ENCODE measurements around the gene TIPRL. TPM values are rescaled to one million over a fixed set of nuclear protein-coding genes. Genes with fewer than 3 reads are reported as not detected.
"Not testable (repeated sequence)": the region's sequence is repeated elsewhere in the genome, so short reads cannot be mapped to it uniquely, and the experiment has no call there.

The TIPRL gene
- total RNA-seq, 2 experiments from 2014 or later, result 51.1 to 54.2 TPM

DNA sequence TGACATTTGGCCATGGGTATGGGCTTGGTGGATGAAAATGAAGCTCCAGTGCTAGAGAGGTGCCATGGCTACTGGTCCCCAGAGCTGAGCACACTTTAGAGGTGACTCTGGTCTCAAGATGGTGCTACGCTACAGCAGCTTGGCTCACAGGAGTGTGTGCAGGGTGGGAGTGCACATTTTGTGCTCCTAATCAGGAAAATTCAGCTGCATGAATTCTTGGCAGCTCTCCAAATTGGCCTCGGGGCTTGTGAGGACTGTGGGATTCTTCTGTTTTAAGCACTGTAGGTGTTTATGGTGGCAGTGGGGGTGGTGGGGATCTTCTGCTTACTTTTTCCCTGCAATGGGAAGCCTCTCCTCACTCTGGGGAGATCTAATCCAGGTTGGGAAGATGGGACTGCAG, 17.3 kb upstream of the TIPRL start:
- POLR2A ChIA-PET, result no interaction called here
- intact Hi-C loops (cut with micrococcal nuclease), result no loop called here
- no peak overlapping the region for H3K4me3 Mint-ChIP-seq
- peaks cover 12% of the 10 kb centered on the region for H3K36me3 Mint-ChIP-seq
- peaks cover 36% of the 10 kb centered on the region for H3K9me3 Mint-ChIP-seq
- H3K27me3 Mint-ChIP-seq, result peaks cover 14% of the 10 kb centered on the region
- DNase-seq, result no peak
- CTCF ChIA-PET, result interaction anchor here (1.0 to 1.4 kb wide), 4 partner anchors 10 to 74 kb away, joined by 3 to 4 read pairs (median 3); no protein-coding TSS in a partner anchor
- H3K4me1 Mint-ChIP-seq (ENCODE audit: low read depth), result no peaks in the 10 kb centered on the region
- H3K27ac Mint-ChIP-seq, result no peak overlapping the region

- Mint-ChIP-seq H3K4me1 (ENCODE audit: low read depth) (no peaks in the 10 kb centered on the region), H3K36me3 (peaks cover 8% of the 10 kb centered on the region), H3K9me3 (peaks cover 19% of the 10 kb centered on the region), H3K27ac (no peak overlapping the region), H3K27me3 (peaks cover 12% of the 10 kb centered on the region), H3K4me3 (no peak overlapping the region)
- CTCF ChIA-PET, result interaction anchor here (0.9 kb wide), 1 partner anchor 18 kb away, joined by 5 read pairs; no protein-coding TSS in a partner anchor
- DNase-seq, result no peak
- POLR2A ChIA-PET, result no interaction called here
- intact Hi-C loops (cut with micrococcal nuclease), result no loop called here
These were observed 15.1 kb upstream of the TIPRL start for GRCh38 chr1:168163670-168164069.

DNA sequence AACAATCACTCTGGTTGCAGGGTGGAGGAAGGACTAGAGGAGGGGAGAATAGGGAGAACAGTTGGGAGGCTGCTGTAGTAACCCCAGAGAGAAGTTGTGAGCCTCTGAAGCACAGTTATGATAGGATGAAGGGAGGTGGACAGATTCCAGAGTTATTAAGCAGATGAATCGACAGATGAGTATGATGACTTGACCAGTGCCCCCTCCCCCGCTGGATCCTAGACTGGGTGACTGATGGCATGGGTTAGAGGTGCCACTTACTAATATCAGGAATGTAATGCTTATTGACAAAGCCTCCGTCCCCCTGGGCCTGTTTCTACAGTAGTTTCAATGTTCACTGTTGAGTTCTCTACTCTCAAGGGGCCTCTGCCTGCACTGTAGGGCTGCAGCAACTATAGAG, 14.0 kb upstream of the TIPRL start:
- intact Hi-C loops (cut with micrococcal nuclease), result no loop called here
- H3K4me1 Mint-ChIP-seq (ENCODE audit: low read depth), result no peaks in the 10 kb centered on the region
- H3K4me3 Mint-ChIP-seq, result no peak overlapping the region
- H3K9me3 Mint-ChIP-seq, result peaks cover 14% of the 10 kb centered on the region
- POLR2A ChIA-PET, result no interaction called here
- CTCF ChIA-PET, result no interaction called here
- peaks cover 9% of the 10 kb centered on the region for H3K27me3 Mint-ChIP-seq
- DNase-seq, result no peak
- no peak overlapping the region for H3K27ac Mint-ChIP-seq
- peaks cover 3% of the 10 kb centered on the region for H3K36me3 Mint-ChIP-seq

GRCh38 chr1:168167806-168168205, 11.0 kb upstream of the TIPRL start:
- peaks cover 1% of the 10 kb centered on the region for H3K27me3 Mint-ChIP-seq
- intact Hi-C loops (cut with micrococcal nuclease), result no loop called here
- no peak overlapping the region for H3K4me3 Mint-ChIP-seq
- ChIA-PET CTCF (interaction anchor here (0.8 to 1.9 kb wide), 3 partner anchors 22 to 82 kb away, joined by 3 to 5 read pairs (median 4); no protein-coding TSS in a partner anchor), POLR2A (no interaction called here)
- no peaks in the 10 kb centered on the region for H3K9me3 Mint-ChIP-seq
- H3K27ac Mint-ChIP-seq, result no peak overlapping the region
- H3K4me1 Mint-ChIP-seq (ENCODE audit: low read depth), result no peaks in the 10 kb centered on the region
- DNase-seq, result no peak
- no peaks in the 10 kb centered on the region for H3K36me3 Mint-ChIP-seq

DNA sequence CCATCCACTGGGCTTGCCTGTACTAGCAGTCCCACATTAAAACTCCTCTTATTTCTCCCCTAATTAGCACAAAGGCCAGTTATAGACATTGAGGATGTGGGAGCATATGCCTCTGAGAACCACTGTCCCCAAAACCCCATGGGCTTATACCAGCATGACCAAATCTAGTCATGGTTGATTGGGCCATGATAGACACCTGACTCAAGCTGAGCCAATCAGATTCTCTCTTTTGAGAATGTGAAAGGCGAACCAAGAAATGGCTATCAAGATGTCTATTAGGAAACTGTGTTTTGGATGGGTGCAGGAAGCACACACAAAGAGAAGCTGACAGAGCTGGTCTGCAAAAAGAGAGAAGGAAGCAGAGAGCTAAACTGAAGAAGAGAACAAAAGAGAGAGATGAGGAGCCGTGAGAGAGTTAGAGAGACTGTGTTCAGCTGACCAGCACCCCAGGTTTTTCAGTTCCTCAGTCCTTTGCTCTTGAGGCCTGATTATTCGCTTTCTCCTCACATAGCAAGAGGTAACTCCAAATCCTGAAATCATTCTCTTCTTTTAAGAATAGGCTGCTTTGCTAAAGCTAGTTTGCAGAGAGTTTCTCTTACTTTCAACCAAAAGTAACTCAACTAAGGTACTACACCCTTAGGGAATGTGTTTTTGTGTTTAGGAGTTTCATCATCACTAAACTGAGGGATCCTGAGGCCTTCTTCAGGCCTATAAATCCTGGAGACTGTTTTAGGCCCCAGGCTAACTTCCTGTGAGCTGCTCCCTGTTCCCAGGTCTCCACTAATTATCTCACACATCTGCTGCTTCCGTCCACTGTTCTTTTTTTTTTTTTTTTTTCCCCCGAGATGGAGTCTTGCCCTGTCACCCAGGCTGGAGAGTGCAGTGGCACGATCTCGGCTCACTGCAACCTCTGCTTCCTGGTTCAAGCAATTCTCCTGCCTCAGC, 7.9 kb upstream of the TIPRL start:
- ChIA-PET CTCF (interaction anchor here (1.5 kb wide), 1 partner anchor 9 kb away, joined by 4 read pairs; no protein-coding TSS in a partner anchor), POLR2A (no interaction called here)
- H3K4me1 Mint-ChIP-seq (ENCODE audit: low read depth), result no peaks in the 10 kb centered on the region
- intact Hi-C loops (cut with micrococcal nuclease), result no loop called here
- peaks cover 2% of the 10 kb centered on the region for H3K27me3 Mint-ChIP-seq
- no peak for DNase-seq
- no peaks in the 10 kb centered on the region for H3K36me3 Mint-ChIP-seq
- no peak overlapping the region for H3K4me3 Mint-ChIP-seq
- H3K27ac Mint-ChIP-seq, result no peak overlapping the region
- H3K9me3 Mint-ChIP-seq, result no peaks in the 10 kb centered on the region

DNA sequence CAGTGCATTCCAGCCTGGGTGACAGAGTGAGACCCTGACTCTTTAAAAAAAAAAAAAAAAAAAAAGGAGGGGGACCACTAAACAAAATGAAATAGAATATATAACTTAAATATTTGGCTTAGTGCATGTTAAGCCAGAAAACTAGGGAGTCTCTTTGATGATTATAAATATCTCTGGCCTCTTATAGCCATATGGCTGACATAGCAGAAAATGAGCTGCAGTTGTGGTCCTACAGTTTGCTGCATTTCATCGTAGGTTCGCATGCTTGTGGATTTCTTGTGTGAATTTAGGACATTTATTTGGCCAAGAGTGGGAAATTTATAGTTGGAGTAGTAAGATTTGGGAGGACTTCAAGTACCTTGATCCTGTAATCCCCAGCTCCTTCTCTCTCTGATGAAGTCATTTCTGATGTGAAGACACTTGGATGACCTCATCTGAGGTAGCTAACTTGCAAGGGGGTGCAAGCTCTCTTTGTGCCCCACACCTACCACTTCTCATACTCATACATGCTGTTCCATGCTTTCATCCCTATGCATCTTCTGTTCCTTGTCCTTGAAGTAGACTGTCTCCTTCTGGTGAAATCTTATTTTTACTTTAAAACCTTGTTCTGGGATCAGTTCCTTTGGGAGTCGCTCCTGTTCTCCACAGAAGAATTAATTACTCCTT, 6.4 kb upstream of the TIPRL start:
- POLR2A ChIA-PET, result no interaction called here
- Mint-ChIP-seq H3K4me3 (no peak overlapping the region), H3K4me1 (ENCODE audit: low read depth) (no peaks in the 10 kb centered on the region), H3K27me3 (peaks cover 2% of the 10 kb centered on the region), H3K9me3 (no peaks in the 10 kb centered on the region), H3K36me3 (no peaks in the 10 kb centered on the region), H3K27ac (no peak overlapping the region)
- intact Hi-C loops (cut with micrococcal nuclease), result no loop called here
- no peak for DNase-seq
- CTCF ChIA-PET, result interaction anchor here (1.5 kb wide), 1 partner anchor 27 kb away, joined by 5 read pairs; no protein-coding TSS in a partner anchor

- H3K27me3 Mint-ChIP-seq, result peaks cover 2% of the 10 kb centered on the region
- no peaks in the 10 kb centered on the region for H3K9me3 Mint-ChIP-seq
- intact Hi-C loops (cut with micrococcal nuclease), result loop anchor here (1.0 to 2.0 kb wide), 6 partner anchors 40 to 463 kb away; partner anchors contain the start of gene DCAF6
- no peak for DNase-seq
- POLR2A ChIA-PET, result interaction anchor here (0.9 to 2.5 kb wide), 3 partner anchors 48 to 55 kb away, joined by 3 to 13 read pairs (median 3); partner anchors contain the start of gene SFT2D2
- H3K4me3 Mint-ChIP-seq, result no peak overlapping the region
- peaks cover 8% of the 10 kb centered on the region for H3K4me1 Mint-ChIP-seq (ENCODE audit: low read depth)
- CTCF ChIA-PET, result interaction anchor here (0.7 kb wide), 1 partner anchor 163 kb away, joined by 3 read pairs; no protein-coding TSS in a partner anchor
- no peak overlapping the region for H3K27ac Mint-ChIP-seq
- no peaks in the 10 kb centered on the region for H3K36me3 Mint-ChIP-seq
These were observed 530 bp upstream of the TIPRL start for GRCh38 chr1:168178227-168178637.

DNA sequence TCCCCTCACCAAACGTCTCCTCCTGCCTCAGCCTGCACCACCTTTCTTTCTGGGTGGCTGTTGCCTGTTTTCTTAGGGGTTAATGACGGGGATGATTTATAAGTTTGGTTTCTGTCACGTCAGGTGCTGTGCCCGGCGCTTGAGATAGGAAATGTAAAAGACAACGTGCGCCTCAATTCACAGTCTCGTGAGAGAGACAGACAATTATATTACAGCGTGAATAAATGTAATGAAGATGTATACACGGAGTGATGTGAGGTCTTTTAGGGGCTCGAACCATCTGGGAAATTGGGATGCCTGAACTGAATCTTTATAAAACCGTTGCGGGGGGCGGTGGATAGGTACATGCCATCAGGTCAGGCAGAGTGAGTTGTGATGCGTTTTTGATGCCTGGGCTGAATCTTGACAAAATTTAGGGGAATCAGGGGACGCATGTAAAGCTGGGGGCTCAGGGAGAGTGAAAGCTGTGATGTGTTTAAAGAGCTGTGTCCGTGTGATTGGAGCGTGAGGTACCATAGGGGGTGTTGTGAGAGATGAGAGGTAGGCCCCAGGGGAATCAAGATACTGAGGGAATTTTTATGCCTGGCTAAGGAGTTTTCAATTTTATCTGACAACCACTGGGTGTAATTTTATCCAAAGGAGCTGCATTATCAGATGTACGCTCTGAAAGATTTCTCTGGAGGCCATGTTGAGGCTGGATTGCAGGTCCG, 831 bp downstream of the TIPRL start:
- ChIA-PET CTCF (interaction anchor here (0.8 to 2.8 kb wide), 6 partner anchors 56 to 164 kb away, joined by 3 to 13 read pairs (median 3); no protein-coding TSS in a partner anchor), POLR2A (interaction anchor here (0.9 to 2.5 kb wide), 4 partner anchors 46 to 54 kb away, joined by 3 to 13 read pairs (median 4); partner anchors contain the start of gene SFT2D2)
- intact Hi-C loops (cut with micrococcal nuclease), result loop anchor here (1.0 to 2.0 kb wide), 3 partner anchors 141 to 465 kb away; no protein-coding TSS in a partner anchor
- H3K4me1 Mint-ChIP-seq (ENCODE audit: low read depth), result peaks cover 11% of the 10 kb centered on the region
- no peak overlapping the region for H3K27ac Mint-ChIP-seq
- H3K36me3 Mint-ChIP-seq, result peaks cover 2% of the 10 kb centered on the region
- H3K9me3 Mint-ChIP-seq, result no peaks in the 10 kb centered on the region
- no peak for DNase-seq
- H3K4me3 Mint-ChIP-seq, result no peak overlapping the region
- no peaks in the 10 kb centered on the region for H3K27me3 Mint-ChIP-seq

DNA sequence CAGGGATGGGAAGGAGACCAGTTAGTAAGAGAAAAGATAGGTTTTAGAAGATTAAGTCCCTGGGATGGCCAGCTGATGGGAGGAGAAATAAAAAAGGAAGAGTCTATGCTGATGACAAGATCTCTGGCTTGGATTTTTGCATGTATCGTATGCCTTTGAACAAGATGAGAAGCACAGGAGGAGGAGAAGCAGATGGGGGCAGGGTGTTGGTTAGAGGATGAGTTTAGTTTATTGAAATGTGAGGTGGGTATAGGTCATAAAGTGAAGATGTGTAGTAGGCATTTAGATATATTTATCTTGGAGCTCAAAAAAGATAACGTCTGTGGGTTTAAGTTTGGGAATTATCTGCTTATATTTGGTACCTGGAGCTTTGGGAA, 1.4 kb downstream of the TIPRL start:
- Mint-ChIP-seq H3K36me3 (peaks cover 6% of the 10 kb centered on the region), H3K9me3 (no peaks in the 10 kb centered on the region), H3K27ac (no peak overlapping the region), H3K27me3 (no peaks in the 10 kb centered on the region), H3K4me3 (no peak overlapping the region), H3K4me1 (ENCODE audit: low read depth) (peaks cover 11% of the 10 kb centered on the region)
- POLR2A ChIA-PET, result interaction anchor here (1.0 to 2.5 kb wide), 3 partner anchors 46 to 49 kb away, joined by 4 to 13 read pairs (median 5); partner anchors contain the start of gene SFT2D2
- intact Hi-C loops (cut with micrococcal nuclease), result no loop called here
- CTCF ChIA-PET, result interaction anchor here (0.8 to 2.8 kb wide), 6 partner anchors 55 to 163 kb away, joined by 3 to 13 read pairs (median 3); no protein-coding TSS in a partner anchor
- peak; percentile 16 for DNase-seq

DNA sequence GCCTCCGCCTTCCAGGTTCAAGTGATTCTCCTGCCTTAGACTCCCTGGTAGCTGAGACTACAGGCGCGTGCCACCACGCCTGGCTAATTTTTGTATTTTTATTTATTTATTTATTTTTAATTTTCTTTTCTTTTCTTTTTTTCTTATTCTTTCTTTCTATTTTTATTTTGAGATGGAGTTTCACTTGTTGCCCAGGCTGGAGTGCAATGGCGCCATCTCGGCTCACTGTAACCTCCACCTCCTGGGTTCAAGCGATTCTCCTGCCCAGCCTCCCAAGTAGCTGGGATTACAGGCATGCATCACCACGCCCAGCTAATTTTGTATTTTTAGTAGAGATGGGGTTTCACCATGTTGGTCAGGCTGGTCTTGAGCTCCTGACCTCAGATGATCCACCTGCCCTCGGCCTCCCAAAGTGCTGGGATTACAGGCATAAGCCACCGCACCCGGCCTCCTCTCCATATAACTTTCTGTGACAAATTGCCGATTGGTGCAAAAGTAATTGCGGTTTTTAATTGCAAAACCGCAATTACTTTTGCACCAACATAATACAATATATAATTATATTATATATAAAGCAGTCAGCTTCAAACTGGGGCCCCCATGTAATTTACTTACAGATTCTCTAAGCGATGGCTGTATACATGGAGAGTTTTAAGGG, 2.4 kb downstream of the TIPRL start:
- POLR2A ChIA-PET, result interaction anchor here (0.6 kb wide), 1 partner anchor 233 kb away, joined by 3 read pairs; no protein-coding TSS in a partner anchor
- DNase-seq; H3K27me3 Mint-ChIP-seq; H3K36me3 Mint-ChIP-seq; H3K4me3 Mint-ChIP-seq; H3K27ac Mint-ChIP-seq; H3K9me3 Mint-ChIP-seq; intact Hi-C loops (cut with micrococcal nuclease): not testable (repeated sequence)
- peaks cover 11% of the 10 kb centered on the region for H3K4me1 Mint-ChIP-seq (ENCODE audit: low read depth)
- CTCF ChIA-PET, result interaction anchor here (2.8 kb wide), 1 partner anchor 54 kb away, joined by 13 read pairs; no protein-coding TSS in a partner anchor

GRCh38 chr1:168187177-168187576, 8.4 kb downstream of the TIPRL start:
- ChIA-PET POLR2A (no interaction called here), CTCF (interaction anchor here (1.0 kb wide), 1 partner anchor 105 kb away, joined by 5 read pairs; no protein-coding TSS in a partner anchor)
- Mint-ChIP-seq H3K4me1 (ENCODE audit: low read depth) (peaks cover 8% of the 10 kb centered on the region), H3K27me3 (no peaks in the 10 kb centered on the region), H3K9me3 (no peaks in the 10 kb centered on the region), H3K36me3 (peaks cover 33% of the 10 kb centered on the region), H3K27ac (no peak overlapping the region), H3K4me3 (no peak overlapping the region)
- intact Hi-C loops (cut with micrococcal nuclease), result no loop called here
- DNase-seq, result no peak
